NCI-H460 (cell line): ENCODE measurements around the gene COMT. TPM values are rescaled to one million over a fixed set of nuclear protein-coding genes. Genes with fewer than 3 reads are reported as not detected.

ENCODE experiments used
- DNase-seq: peaks from one replicate; pipeline ENCODE4 v3.0.0-alpha.2; 2016; ENCODE audit warnings: low read depth; ENCODE audit errors: extremely low read depth
- total RNA-seq: library from RNA; depleted of rRNA; stranded (reverse); fragments of >200 nt; shearing (Covaris generic); gene quantifications from 2 replicates; pipeline ENCODE4 v1.2.3, GENCODE V29; 2014

COMT gene
- total RNA-seq, 1 experiment from 2014 or later, result 100 TPM

DNA sequence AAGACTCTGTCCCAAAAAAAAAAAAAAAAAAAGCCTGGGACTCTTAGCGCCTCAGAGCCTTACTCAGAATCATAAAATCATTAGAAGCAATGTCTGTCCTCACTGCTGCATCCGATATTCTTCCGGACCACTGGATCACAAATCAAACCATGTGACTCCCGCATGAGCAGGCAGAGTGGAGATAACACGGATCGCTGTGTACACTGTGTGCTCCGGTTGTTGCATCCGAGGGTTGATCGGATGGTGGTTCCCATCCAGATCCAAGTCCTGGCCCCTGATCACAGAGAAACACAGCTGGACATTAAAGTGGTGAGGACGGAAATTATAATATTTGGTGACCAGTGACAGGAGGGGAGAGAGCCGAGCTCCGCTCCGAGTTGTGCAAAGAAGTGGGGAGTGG lies 9.8 kb downstream of the COMT start:
- DNase-seq, result no peak

- DNase-seq, result no peak
Measured at GRCh38 chr22:19955241-19956128, 13.9 kb downstream of the COMT start.

- no peak for DNase-seq
Measured at GRCh38 chr22:19957445-19957844, 15.9 kb downstream of the COMT start.

DNA sequence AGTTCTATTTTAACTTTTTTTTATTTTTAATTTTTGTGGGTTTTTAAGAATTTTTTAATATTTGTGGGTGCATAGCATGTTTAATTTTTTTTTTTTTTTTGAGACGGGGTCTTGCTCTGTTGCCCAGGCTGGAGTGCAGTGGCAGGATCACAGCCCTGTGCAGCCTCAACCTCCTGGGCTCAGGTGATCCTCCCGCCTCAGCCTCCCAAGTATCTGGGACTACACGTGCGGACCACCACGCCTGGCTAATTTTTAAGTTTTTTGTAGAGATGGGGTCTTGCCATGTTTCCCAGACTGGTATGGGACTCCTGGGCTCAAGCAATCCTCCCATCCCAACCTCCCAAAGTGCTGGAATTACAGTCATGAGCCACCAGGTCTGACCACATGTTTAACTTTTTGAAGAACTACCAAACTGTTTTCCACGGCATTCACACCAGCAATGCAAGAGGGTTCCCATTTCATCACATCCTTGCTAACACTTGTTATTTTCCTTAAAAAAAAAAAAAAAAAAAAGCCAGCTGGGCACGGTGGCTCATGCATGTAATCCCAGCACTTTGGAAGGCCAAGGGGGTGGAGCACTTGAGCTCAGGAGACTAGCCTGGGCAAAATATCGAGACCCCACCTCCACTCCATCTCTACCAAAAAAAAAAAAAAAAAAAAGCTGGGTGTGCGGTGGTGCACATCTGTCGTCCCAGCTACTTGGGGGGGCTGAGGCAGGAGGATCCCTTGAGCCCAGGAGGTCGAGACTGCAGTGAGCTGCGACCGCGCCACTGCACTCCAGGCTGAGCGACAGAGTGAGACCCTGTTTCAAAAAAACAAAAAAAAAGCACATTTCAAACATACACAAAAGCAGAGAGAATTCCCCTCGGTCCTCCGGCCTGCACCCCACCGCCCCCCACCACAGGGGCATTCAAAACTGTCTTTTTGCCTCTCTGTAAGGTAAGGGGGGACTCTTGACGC lies 16.8 kb downstream of the COMT start:
- DNase-seq, result no peak

GRCh38 chr22:19959043-19959586 lies 17.5 kb downstream of the COMT start:
- no peak for DNase-seq

GRCh38 chr22:19959587-19960490 lies 18.3 kb downstream of the COMT start:
- DNase-seq, result no peak

DNA sequence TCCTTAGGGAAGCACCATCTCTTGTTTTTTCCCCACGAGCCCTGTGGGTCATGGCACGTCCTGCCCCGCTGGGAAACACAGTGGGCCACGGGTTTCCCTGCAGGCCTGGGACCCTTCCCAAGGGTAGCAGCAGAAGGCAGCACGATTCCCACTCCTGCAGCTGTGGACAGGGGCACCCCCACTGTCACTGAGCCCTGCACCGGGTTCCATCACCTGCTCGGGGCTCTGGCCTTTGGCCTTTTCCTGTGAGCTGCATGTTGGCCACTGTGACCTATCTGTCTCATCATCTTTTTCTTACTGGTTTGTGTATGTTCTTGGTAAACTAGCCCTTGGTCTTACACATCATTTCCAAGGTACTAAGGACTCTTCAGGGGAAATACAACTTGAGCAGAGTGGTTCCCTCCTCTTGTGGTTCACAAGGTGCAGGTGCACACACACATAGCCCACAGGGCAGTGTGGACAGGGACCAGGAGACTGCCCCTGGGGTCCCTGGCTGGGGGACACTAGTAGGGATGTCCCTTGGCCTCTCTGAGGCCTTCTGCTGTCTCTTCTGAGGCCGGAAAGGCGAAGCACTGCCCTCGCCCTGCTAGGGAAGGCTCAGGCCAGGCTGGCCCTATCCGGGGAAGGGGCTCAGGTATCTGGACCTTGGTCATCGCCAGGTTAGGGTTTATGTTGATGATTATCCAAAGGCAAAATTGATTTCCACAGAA lies 19.1 kb downstream of the COMT start:
- no peak for DNase-seq

DNA sequence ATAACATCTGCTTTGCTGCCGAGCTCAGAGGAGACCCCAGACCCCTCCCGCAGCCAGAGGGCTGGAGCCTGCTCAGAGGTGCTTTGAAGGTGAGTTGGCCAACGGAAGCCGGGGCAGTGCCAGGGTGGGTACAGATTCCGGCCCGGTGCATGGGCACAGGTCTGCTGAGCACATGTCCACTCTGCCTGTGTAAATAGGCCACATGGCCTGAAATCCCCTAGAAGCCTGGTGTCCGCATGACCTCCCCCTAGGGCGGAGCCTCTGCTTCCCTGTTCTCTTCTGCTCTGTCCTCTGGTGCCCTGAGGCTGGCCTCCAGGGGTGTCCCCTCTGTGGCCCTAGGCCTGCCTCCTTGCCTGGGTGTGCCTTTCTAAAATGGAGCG lies 19.6 kb downstream of the COMT start:
- no peak for DNase-seq

DNA sequence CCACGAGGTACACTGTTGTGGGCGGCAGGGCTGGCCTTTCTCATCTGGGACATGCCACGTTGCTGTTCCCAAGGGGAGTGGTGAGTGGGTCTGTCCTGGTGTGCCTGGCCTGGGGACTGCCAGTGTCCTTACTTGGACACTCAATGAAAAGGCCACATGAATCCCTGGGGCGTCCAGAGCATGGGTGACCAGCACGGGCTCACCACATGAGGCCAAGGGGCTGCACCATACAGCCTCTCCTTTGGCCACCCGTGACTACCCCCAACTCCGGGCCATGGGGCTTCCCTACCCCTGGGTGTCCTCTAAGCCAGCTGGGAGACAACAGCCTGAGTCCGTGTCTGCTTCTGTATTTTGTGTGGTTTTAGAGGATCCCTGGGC lies 20.3 kb downstream of the COMT start:
- DNase-seq, result no peak

- peak; percentile 57 for DNase-seq
Measured at GRCh38 chr22:19962246-19962908, 20.8 kb downstream of the COMT start.

DNA sequence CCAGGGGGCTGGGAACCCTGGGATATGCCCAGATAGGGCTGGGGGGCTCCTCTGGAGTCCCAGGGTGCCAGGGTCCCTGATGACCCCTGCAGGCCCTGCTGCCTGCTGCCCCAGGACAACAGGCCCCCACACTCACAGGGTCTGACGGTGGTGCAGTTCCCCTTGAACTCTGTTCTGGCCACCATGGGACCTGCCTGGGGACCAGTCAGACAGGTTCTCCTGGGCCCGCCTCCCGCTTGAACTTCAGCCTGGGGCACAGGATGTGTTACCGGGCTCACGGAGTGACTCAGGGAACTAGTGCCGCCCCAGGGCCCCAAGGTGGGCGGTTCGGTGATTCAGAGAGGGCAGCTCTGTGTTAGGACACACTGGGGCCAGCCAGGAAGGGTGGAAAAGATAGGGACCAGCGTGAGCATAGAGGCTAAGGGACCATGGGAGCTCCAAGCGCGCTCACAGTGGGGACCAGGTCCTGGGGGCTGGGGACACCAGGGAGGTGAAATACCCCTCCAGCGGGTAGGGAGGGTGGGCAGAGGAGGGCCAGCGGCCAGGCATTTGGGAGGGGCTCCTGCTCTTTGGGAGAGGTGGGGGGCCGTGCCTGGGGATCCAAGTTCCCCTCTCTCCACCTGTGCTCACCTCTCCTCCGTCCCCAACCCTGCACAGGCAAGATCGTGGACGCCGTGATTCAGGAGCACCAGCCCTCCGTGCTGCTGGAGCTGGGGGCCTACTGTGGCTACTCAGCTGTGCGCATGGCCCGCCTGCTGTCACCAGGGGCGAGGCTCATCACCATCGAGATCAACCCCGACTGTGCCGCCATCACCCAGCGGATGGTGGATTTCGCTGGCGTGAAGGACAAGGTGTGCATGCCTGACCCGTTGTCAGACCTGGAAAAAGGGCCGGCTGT lies 21.6 kb downstream of the COMT start:
- no peak for DNase-seq

DNA sequence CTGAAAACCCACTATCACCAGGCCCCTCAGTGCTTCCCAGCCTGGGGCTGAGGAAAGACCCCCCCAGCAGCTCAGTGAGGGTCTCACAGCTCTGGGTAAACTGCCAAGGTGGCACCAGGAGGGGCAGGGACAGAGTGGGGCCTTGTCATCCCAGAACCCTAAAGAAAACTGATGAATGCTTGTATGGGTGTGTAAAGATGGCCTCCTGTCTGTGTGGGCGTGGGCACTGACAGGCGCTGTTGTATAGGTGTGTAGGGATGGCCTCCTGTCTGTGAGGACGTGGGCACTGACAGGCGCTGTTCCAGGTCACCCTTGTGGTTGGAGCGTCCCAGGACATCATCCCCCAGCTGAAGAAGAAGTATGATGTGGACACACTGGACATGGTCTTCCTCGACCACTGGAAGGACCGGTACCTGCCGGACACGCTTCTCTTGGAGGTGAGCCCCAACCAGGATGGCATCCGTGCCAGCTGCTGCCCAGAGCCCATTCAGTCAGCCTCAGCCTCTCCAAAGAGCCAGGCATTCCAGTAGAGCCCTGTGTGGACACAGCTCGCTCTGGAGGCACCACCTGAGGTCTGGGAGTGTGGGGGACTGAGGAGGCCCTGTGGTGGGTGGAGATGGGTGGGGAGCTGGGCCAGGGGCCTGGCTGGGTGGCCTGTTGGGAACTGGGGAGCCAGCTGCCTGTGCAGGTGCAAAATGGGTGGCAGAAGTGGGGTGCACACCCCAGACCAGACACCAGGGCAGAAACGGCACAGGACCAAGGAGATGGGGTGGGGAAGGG lies 22.5 kb downstream of the COMT start:
- DNase-seq, result no peak

- no peak for DNase-seq
Measured at GRCh38 chr22:19964701-19965386, 23.3 kb downstream of the COMT start.

GRCh38 chr22:19965771-19966709 lies 24.5 kb downstream of the COMT start:
- no peak for DNase-seq

GRCh38 chr22:19966908-19967750 lies 25.6 kb downstream of the COMT start:
- DNase-seq, result no peak
